Suppressor macrophage (primary cell): Measurements from ENCODE around the gene NLRP11.
"Not testable (repeated sequence)": the region's sequence is repeated elsewhere in the genome, so short reads cannot be mapped to it uniquely, and the experiment has no call there.

Source experiments
- DNase-seq, 4 experiments: peaks; one replicate each; pipeline ENCODE4 v3.0.0-alpha.2; 2020 to 2022

NLRP11 gene

GRCh38 chr19:55777528-55777927 is 54.3 kb downstream of the NLRP11 start:
- no peak for DNase-seq

- DNase-seq, result not testable (repeated sequence)
These were observed 62.2 kb downstream of the NLRP11 start for GRCh38 chr19:55769632-55770031.

- DNase-seq, result not testable (repeated sequence)
These were observed 63.0 kb downstream of the NLRP11 start, which contains the start of gene RFPL4AL1 for GRCh38 chr19:55768818-55769217. Gene RFPL4AL1 (plus strand): TSS chr19:55769118. CDS start chr19:55771805, 2,687 bp downstream.

GRCh38 chr19:55766466-55766865 is 65.3 kb downstream of the NLRP11 start:
- peak in 2 of 4 experiments; percentile 1 to 13 for DNase-seq

GRCh38 chr19:55758797-55759196 is 73.0 kb downstream of the NLRP11 start, which contains the start of gene RFPL4A:
Gene RFPL4A (plus strand): TSS chr19:55759097. CDS start chr19:55761801, 2,704 bp downstream.
- not testable (repeated sequence) for DNase-seq

GRCh38 chr19:55756808-55757207 is 75.0 kb downstream of the NLRP11 start:
- not testable (repeated sequence) for DNase-seq

- DNase-seq, result no peak
These were observed 78.4 kb downstream of the NLRP11 start for GRCh38 chr19:55753401-55753800.

GRCh38 chr19:55750715-55751114 is 81.1 kb downstream of the NLRP11 start:
- DNase-seq, result no peak

- DNase-seq, result no peak
These were observed 93.5 kb downstream of the NLRP11 start, which contains the start of gene NLRP9 for GRCh38 chr19:55738302-55738701. Gene NLRP9 (minus strand): TSS chr19:55738402. CDS start chr19:55738374, 28 bp downstream.
